T-helper 2 cell (primary cell): Measurements from ENCODE around the gene AKAP13.
"Not testable (repeated sequence)": the region's sequence is repeated elsewhere in the genome, so short reads cannot be mapped to it uniquely, and the experiment has no call there.

Source experiments
- DNase-seq, 5 experiments: peaks; one replicate each; pipeline versions ENCODE4 v3.0.0 to v3.0.0-alpha.2; 2012 to 2022

The AKAP13 gene

GRCh38 chr15:85412956-85413854, 32.8 kb downstream of the AKAP13 start:
- peak; percentile 12 to 90 (median 51) for DNase-seq

GRCh38 chr15:85414037-85414436, 33.6 kb downstream of the AKAP13 start:
- no peak for DNase-seq

GRCh38 chr15:85414495-85414894, 34.1 kb downstream of the AKAP13 start:
- DNase-seq = peak in 2 of 5 experiments; percentile 10 to 30

- DNase-seq = no peak
Observed at GRCh38 chr15:85414991-85415390, 34.6 kb downstream of the AKAP13 start.

GRCh38 chr15:85415783-85416182, 35.4 kb downstream of the AKAP13 start:
- no peak for DNase-seq

- no peak for DNase-seq
Observed at GRCh38 chr15:85417276-85417675, 36.9 kb downstream of the AKAP13 start.

GRCh38 chr15:85419161-85419560, 38.8 kb downstream of the AKAP13 start:
- no peak for DNase-seq

GRCh38 chr15:85421116-85421925, 40.9 kb downstream of the AKAP13 start:
- DNase-seq = peak in 1 of 5 experiments; percentile 13

- no peak for DNase-seq
Observed at GRCh38 chr15:85422607-85423006, 42.2 kb downstream of the AKAP13 start.

GRCh38 chr15:85423256-85423655, 42.9 kb downstream of the AKAP13 start:
- no peak for DNase-seq

GRCh38 chr15:85424154-85424553, 43.8 kb downstream of the AKAP13 start:
- no peak for DNase-seq

- DNase-seq = no peak
Observed at GRCh38 chr15:85426481-85426880, 46.1 kb downstream of the AKAP13 start.

- DNase-seq = no peak
Observed at GRCh38 chr15:85427286-85428028, 47.1 kb downstream of the AKAP13 start.

GRCh38 chr15:85429522-85429921, 49.1 kb downstream of the AKAP13 start:
- no peak for DNase-seq

GRCh38 chr15:85430406-85431204, 50.2 kb downstream of the AKAP13 start:
- DNase-seq = peak in 1 of 5 experiments; percentile 61

GRCh38 chr15:85439996-85440395, 59.6 kb downstream of the AKAP13 start:
- no peak for DNase-seq

- DNase-seq = peak in 1 of 5 experiments; percentile 11
Observed at GRCh38 chr15:85440451-85440850, 60.0 kb downstream of the AKAP13 start.

GRCh38 chr15:85441854-85442253, 61.5 kb downstream of the AKAP13 start:
- not testable (repeated sequence) for DNase-seq

- DNase-seq = no peak
Observed at GRCh38 chr15:85443046-85443445, 62.6 kb downstream of the AKAP13 start.

- DNase-seq = peak in 2 of 5 experiments; percentile 20 to 88
Observed at GRCh38 chr15:85443593-85444087, 63.2 kb downstream of the AKAP13 start.

- no peak for DNase-seq
Observed at GRCh38 chr15:85444122-85444745, 63.8 kb downstream of the AKAP13 start.
